Gastrocnemius medialis (tissue), 4 donors: Measurements from ENCODE around the gene RTN4RL1.

Experiments
- POLR2A ChIP-seq, 2 donors: fragments of 450-650 bp; IDR thresholded peaks; one replicate each; pipeline ENCODE4 v1.6.1; 2017; ENCODE audit warnings: antibody characterized with exemption in 2 of 2, mild to moderate bottlenecking in 2 of 2, moderate library complexity in 2 of 2
- TF ChIP-seq, protein P1 (sequence below), 5 experiments: fragments of 450-650 bp in 3 of 5; fragments of 200-600 bp in 2 of 5; sonication (generic) in 2 of 5; IDR thresholded peaks in 4 of 5; conservative IDR thresholded peaks in 1 of 5; 1 replicate in 4 of 5; 2 replicates in 1 of 5; pipeline ENCODE4 v1.5.1; 2016 to 2019; ENCODE audit warnings: antibody characterized with exemption in 5 of 5, mild to moderate bottlenecking in 3 of 5, moderate library complexity in 3 of 5

DNA sequence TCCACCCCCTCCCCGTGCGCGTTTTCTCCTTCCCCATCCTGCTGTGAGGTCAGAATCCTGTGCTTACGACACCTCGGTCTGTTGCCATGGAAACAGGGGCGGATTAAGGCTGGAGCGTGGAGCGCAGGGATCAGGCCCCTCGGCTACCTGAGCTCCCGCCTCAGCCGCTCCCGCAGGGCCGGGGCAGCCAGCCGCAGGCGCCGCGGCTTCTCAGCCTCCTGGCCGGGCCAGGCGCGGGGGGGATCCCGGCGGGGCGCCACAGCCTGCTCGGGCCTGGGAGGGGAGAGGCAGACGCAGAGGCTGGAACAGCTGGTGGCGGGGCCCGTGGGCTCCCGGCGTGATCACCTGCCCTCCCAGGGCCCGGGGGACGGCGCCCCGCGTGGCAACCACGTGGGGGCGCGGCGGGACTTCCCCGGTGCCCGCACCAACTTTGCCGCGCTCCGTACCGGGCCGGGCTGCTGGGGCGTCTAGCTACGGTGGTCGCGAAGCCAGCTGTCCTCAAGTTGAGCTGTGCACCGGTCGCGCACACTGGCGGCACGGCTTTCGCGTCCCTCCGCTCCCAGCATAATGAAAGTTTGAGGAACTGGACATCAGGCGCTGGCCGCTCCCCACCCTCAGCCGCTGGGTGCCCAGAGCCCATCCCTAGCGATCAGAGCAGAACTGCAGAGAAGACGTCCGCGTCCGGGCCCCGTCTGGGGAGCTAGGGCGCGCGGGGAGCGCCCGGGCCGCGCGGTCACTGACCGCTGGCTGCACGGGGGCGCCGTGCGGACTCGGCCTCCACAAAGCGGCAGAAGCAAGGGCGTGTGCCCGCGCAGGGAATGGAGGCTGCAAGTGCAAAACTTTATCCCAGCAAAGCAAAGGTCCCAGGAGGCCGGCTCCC is 1.2 kb downstream of the RTN4RL1 start:
- TF ChIP-seq, protein P1, sequence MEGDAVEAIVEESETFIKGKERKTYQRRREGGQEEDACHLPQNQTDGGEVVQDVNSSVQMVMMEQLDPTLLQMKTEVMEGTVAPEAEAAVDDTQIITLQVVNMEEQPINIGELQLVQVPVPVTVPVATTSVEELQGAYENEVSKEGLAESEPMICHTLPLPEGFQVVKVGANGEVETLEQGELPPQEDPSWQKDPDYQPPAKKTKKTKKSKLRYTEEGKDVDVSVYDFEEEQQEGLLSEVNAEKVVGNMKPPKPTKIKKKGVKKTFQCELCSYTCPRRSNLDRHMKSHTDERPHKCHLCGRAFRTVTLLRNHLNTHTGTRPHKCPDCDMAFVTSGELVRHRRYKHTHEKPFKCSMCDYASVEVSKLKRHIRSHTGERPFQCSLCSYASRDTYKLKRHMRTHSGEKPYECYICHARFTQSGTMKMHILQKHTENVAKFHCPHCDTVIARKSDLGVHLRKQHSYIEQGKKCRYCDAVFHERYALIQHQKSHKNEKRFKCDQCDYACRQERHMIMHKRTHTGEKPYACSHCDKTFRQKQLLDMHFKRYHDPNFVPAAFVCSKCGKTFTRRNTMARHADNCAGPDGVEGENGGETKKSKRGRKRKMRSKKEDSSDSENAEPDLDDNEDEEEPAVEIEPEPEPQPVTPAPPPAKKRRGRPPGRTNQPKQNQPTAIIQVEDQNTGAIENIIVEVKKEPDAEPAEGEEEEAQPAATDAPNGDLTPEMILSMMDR (IDR thresholded peaks at IDR 0.05 in 4 of 5, conservative IDR thresholded peaks at IDR 0.05 in 1 of 5), result peak in 1 of 5 experiments; percentile 12
- no peak for TF ChIP-seq POLR2A (IDR thresholded peaks at IDR 0.05)
